BLaER1 treated with 17β-estradiol and CSF1 and Interleukin-3, amounts not matched to agents 10 nM and 100 nM (cell line): ENCODE data around the gene SBF2.
"Not testable (repeated sequence)": the region's sequence is repeated elsewhere in the genome, so short reads cannot be mapped to it uniquely, and the experiment has no call there.

Experiments
- H3K27ac ChIP-seq, 11 experiments: shearing (Covaris generic); formaldehyde crosslinking; 2 replicates each; pipeline ENCODE4 v1.8.1; 2022
- H3K27me3 ChIP-seq, 11 experiments: shearing (Covaris generic); formaldehyde crosslinking; 2 replicates each; pipeline ENCODE4 v1.8.1; 2022
- H3K36me3 ChIP-seq, 11 experiments: shearing (Covaris generic); formaldehyde crosslinking; 2 replicates each; pipeline ENCODE4 v1.8.1; 2022
- H3K4me1 ChIP-seq, 10 experiments: shearing (Covaris generic); formaldehyde crosslinking; 2 replicates each; pipeline ENCODE4 v1.8.1; 2022
- H3K4me2 ChIP-seq, 11 experiments: shearing (Covaris generic); formaldehyde crosslinking; 2 replicates each; pipeline ENCODE4 v1.8.1; 2022
- H3K4me3 ChIP-seq, 10 experiments: shearing (Covaris generic); formaldehyde crosslinking; 2 replicates each; pipeline ENCODE4 v1.8.1; 2022
- H3K9ac ChIP-seq, 11 experiments: shearing (Covaris generic); formaldehyde crosslinking; 2 replicates each; pipeline ENCODE4 v1.8.1; 2022
- H3K9me3 ChIP-seq, 11 experiments: shearing (Covaris generic); formaldehyde crosslinking; replicated peaks in 1 of 11; 2 replicates each; pipeline ENCODE4 v1.8.1; 2022
- H4K20me1 ChIP-seq, 11 experiments: shearing (Covaris generic); formaldehyde crosslinking; 2 replicates each; pipeline ENCODE4 v1.8.1; 2022
- Cebpa-rat ChIP-seq, 11 experiments: shearing (Covaris generic); IDR thresholded peaks; 2 replicates each; pipeline ENCODE4 v1.8.1; 2022

The SBF2 gene

DNA sequence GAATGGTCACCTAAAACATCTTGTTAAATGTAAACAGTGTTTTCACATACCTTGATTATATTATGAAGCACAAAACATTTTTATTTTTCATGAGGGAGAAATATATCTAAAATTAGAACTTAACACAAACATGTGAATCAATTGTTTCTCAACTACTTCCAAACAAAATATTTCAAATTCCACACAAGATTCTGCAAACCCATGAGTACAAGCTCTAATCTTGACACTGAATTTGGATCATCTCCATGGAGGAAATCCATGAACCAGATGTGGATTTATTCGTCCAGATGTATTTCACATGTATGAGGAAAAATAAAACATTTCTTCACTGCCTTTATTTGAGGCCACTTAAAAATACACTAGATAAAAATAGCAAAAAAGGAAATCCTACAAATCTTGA is 184.2 kb downstream of the SBF2 start:
- H3K4me2 ChIP-seq = peak overlapping the region in 5 of 11 experiments; percentile 1 to 42 (median 11); a peak in 5 of 22 replicates
- H3K9ac ChIP-seq = no peak overlapping the region
- 0 out of 22 replicates have a peak, but pooled peaks cover 0 to 7% (median 0%) of the 10 kb centered on the region in 11 experiments for H3K9me3 ChIP-seq
- H4K20me1 ChIP-seq = peaks cover 0 to 41% (median 0%) of the 10 kb centered on the region in 11 experiments; a peak in 3 of 22 replicates
- H3K36me3 ChIP-seq = peaks cover 0 to 7% (median 0%) of the 10 kb centered on the region in 11 experiments; a peak in 1 of 22 replicates
- H3K27me3 ChIP-seq = no peaks in the 10 kb centered on the region
- H3K27ac ChIP-seq = no peak overlapping the region
- no peak for TF ChIP-seq Cebpa-rat (IDR thresholded peaks at IDR 0.05)
- peaks cover 0 to 12% (median 3%) of the 10 kb centered on the region in 10 experiments; a peak in 7 of 20 replicates for H3K4me1 ChIP-seq
- no peak overlapping the region for H3K4me3 ChIP-seq

DNA sequence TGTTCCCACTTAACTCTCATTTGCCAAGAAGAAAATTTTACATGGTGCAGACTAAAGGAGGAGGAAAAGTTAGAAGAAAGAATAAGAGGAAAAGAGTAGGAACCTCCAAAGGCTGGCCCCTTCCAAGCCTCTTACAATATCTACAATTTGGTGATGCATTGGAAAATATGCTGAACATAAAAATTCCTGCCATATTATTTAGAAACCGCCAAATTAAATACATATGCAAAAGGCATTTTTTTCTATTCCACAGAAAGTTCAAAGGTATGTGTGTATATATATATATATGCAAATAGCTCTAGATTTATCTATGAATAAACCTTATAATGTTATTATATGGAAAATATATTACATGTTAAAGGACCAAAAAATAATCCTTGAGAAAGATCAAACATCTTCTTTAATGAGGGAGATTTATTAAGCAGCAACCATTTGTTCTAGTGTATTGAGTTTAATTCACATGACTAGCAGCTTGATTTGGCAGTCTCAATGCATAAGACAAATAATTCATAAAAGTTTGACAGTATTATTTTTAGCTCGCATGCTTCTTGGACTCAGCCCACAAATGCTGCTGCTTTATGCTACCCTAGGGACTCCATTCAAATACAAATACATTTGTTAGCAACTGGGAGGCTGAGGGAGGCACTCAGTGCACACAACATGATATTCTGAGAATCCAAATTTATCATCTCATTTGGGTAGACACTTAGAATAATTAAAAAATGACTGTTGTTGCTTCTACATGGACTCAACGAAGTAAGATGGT is 184.9 kb downstream of the SBF2 start:
- H3K36me3 ChIP-seq = peaks cover 0 to 7% (median 0%) of the 10 kb centered on the region in 11 experiments; a peak in 1 of 22 replicates
- peak overlapping the region in 6 of 11 experiments; percentile 1 to 42 (median 10); a peak in 7 of 22 replicates for H3K4me2 ChIP-seq
- peaks cover 0 to 12% (median 3%) of the 10 kb centered on the region in 10 experiments; a peak in 7 of 20 replicates for H3K4me1 ChIP-seq
- no peaks in the 10 kb centered on the region for H3K27me3 ChIP-seq
- no peak for TF ChIP-seq Cebpa-rat (IDR thresholded peaks at IDR 0.05)
- H3K9me3 ChIP-seq = 0 out of 22 replicates have a peak, but pooled peaks cover 0 to 7% (median 0%) of the 10 kb centered on the region in 11 experiments
- H4K20me1 ChIP-seq = peaks cover 0 to 45% (median 0%) of the 10 kb centered on the region in 11 experiments; a peak in 3 of 22 replicates
- H3K9ac ChIP-seq = no peak overlapping the region
- no peak overlapping the region for H3K27ac ChIP-seq
- no peak overlapping the region for H3K4me3 ChIP-seq

DNA sequence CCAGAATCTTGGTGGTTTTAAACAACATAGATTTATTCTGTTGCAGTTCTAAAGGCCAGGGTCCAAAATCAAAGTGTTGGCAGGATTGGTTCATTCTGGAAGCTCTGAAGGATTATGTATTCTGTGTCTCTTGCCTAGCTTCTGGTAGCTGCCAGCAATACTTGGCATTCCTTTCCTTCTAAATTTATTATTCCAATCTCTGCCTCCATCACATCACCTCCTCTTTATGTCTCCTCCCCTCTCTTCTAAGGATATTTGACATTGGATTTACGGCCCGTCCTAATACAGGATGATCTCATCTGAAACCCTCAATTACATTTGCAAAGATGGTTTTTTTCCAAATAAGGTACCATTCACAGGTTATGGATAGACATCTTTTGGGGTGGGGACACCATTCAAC is 186.5 kb downstream of the SBF2 start:
- H3K4me2 ChIP-seq = no peak overlapping the region
- H3K36me3 ChIP-seq = peaks cover 0 to 6% (median 0%) of the 10 kb centered on the region in 11 experiments; a peak in 1 of 22 replicates

DNA sequence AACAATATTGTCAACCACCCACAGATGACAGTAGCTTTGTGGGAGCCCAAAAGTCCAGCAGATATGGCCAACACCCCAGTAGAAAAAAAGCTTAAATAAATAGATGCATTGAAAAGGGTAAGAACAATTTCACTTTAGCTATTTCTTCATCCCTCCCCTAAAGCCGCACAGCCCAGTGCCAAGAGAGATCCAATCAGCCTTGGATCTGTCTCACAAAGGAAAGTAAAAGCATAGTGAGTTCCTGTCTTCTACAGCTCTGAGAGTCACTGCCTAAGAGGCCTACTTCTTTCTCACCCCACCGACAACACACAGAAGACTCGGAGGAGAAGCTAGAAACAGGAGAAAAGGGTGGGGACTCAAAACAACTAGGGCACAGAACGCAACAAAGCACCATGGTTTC is 196.4 kb downstream of the SBF2 start:
- H3K4me3 ChIP-seq = no peak overlapping the region
- peaks cover 26 to 38% (median 32%) of the 10 kb centered on the region in 11 experiments for H3K9me3 ChIP-seq
- H3K9ac ChIP-seq = no peak overlapping the region
- H4K20me1 ChIP-seq = peaks cover 0 to 42% (median 0%) of the 10 kb centered on the region in 11 experiments; a peak in 4 of 22 replicates
- H3K27me3 ChIP-seq = no peaks in the 10 kb centered on the region; a peak in 1 of 22 replicates
- TF ChIP-seq Cebpa-rat (IDR thresholded peaks at IDR 0.05) = no peak
- no peak overlapping the region for H3K27ac ChIP-seq
- H3K4me1 ChIP-seq = no peaks in the 10 kb centered on the region
- H3K4me2 ChIP-seq = no peak overlapping the region
- H3K36me3 ChIP-seq = peaks cover 0 to 23% (median 0%) of the 10 kb centered on the region in 11 experiments; a peak in 5 of 22 replicates

More for the DNA sequence above, 186.5 kb downstream of the SBF2 start:
- H3K27me3 ChIP-seq = no peaks in the 10 kb centered on the region
- no peak overlapping the region for H3K4me3 ChIP-seq
- H3K27ac ChIP-seq = no peak overlapping the region
- H3K9ac ChIP-seq = no peak overlapping the region
- H4K20me1 ChIP-seq = peaks cover 0 to 45% (median 0%) of the 10 kb centered on the region in 11 experiments; a peak in 3 of 22 replicates
- H3K4me1 ChIP-seq = peaks cover 0 to 12% (median 3%) of the 10 kb centered on the region in 10 experiments; a peak in 7 of 20 replicates
- H3K9me3 ChIP-seq = 0 out of 22 replicates have a peak, but pooled peaks cover 0 to 6% (median 0%) of the 10 kb centered on the region in 11 experiments
- no peak for TF ChIP-seq Cebpa-rat (IDR thresholded peaks at IDR 0.05)

DNA sequence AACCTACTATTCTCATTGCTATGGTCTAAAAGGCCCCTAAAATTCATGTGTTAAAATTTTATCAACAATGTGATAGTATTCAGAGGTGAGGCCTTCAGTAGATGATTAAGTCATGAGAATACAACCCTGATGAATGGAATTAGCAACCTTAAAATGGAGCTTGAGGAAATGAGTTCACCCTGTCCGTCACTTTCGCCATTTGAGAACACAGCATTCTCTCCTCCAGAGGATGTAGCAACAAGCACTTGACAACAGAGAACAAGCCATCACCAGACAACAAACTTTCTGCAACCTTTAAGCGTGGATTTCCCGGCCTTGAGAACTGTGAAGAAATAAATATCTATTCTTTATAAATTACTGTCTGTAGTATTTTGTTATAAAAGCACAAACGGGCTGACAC is 197.0 kb downstream of the SBF2 start:
- peaks cover 0 to 48% (median 0%) of the 10 kb centered on the region in 11 experiments; a peak in 4 of 22 replicates for H4K20me1 ChIP-seq
- H3K4me1 ChIP-seq = peaks cover 0 to 3% (median under 1%) of the 10 kb centered on the region in 10 experiments; a peak in 6 of 20 replicates
- H3K27me3 ChIP-seq = no peaks in the 10 kb centered on the region; a peak in 1 of 22 replicates
- H3K36me3 ChIP-seq = peaks cover 0 to 23% (median 0%) of the 10 kb centered on the region in 11 experiments; a peak in 5 of 22 replicates
- TF ChIP-seq Cebpa-rat (IDR thresholded peaks at IDR 0.05) = no peak
- H3K9me3 ChIP-seq = peaks cover 26 to 38% (median 32%) of the 10 kb centered on the region in 11 experiments
- H3K4me3 ChIP-seq = no peak overlapping the region
- no peak overlapping the region for H3K4me2 ChIP-seq
- H3K27ac ChIP-seq = no peak overlapping the region
- no peak overlapping the region for H3K9ac ChIP-seq

DNA sequence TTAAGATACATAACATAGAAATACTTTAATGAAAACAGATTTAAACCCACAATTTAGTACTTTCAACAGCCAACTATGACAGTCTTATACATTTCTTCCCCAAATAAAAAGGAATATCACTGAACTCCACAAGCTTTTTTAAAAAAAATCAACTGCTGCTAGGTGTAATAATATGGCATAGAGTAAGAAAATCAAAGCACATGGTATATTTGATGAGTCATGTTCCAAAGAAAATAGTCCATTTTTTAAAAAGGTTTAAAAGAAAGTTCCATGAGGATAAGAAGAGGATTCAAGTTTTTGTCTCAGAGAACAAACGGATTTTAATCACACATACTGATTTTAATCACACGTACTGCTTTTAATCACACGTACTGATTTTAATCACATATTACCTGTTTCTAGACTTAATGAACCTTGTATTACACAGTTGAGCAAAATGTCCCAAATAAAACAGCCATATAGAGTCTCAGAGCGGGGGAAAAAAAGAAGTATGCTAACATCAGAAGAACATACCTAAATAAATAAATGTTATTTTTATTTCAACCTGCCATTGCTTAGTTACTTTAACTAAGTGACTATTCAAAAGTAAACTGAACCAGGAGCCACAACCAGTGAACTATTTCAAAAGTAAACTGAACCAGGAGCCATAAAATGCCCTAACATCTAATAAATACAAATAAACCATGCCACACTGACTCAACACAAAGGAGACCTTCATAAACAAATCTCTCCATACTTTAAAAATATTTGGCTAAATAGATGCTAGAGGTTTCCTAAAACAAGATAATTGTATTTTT is 198.4 kb downstream of the SBF2 start:
- Histone ChIP-seq H3K9ac (no peak overlapping the region), H3K27ac (no peak overlapping the region)
- TF ChIP-seq Cebpa-rat (IDR thresholded peaks at IDR 0.05) = no peak

DNA sequence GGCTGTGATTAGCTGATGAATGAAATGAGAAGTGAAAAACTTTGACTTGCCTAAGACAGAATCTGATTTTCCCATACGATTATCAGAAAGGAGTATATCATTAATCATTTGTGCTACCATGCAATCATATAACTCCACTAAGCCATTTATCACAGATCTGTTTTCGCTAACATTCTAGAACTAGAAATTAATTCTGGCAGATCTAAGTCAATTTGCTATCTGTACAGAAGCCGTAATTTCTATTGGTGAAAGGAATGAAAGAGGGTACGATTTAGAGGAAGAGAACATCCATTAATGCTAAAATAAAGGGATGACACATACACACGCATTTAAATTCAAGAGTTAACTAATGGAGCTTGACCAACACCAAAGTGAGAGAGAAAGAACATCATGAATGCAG is 201.6 kb downstream of the SBF2 start:
- peaks cover 4 to 9% (median 6%) of the 10 kb centered on the region in 10 experiments; a peak in 11 of 20 replicates for H3K4me1 ChIP-seq
- no peaks in the 10 kb centered on the region for H3K27me3 ChIP-seq
- no peak overlapping the region for H3K4me3 ChIP-seq
- H4K20me1 ChIP-seq = peaks cover 0 to 79% (median 0%) of the 10 kb centered on the region in 11 experiments; a peak in 4 of 22 replicates
- peaks cover 0 to 3% (median 0%) of the 10 kb centered on the region in 11 experiments; a peak in 6 of 22 replicates for H3K9me3 ChIP-seq
- H3K4me2 ChIP-seq = no peak overlapping the region
- H3K27ac ChIP-seq = no peak overlapping the region
- no peaks in the 10 kb centered on the region for H3K36me3 ChIP-seq
- no peak overlapping the region for H3K9ac ChIP-seq
- TF ChIP-seq Cebpa-rat (IDR thresholded peaks at IDR 0.05) = no peak

More for the DNA sequence above, 198.4 kb downstream of the SBF2 start:
- Histone ChIP-seq H4K20me1 (peaks cover 0 to 62% (median 0%) of the 10 kb centered on the region in 11 experiments; a peak in 4 of 22 replicates), H3K27me3 (no peaks in the 10 kb centered on the region; a peak in 1 of 22 replicates), H3K4me1 (peaks cover 4 to 9% (median 6%) of the 10 kb centered on the region in 10 experiments; a peak in 11 of 20 replicates), H3K4me3 (no peak overlapping the region), H3K9me3 (peaks cover 26 to 32% (median 29%) of the 10 kb centered on the region in 11 experiments), H3K36me3 (peaks cover 0 to 15% (median 0%) of the 10 kb centered on the region in 11 experiments; a peak in 5 of 22 replicates), H3K4me2 (no peak overlapping the region)

DNA sequence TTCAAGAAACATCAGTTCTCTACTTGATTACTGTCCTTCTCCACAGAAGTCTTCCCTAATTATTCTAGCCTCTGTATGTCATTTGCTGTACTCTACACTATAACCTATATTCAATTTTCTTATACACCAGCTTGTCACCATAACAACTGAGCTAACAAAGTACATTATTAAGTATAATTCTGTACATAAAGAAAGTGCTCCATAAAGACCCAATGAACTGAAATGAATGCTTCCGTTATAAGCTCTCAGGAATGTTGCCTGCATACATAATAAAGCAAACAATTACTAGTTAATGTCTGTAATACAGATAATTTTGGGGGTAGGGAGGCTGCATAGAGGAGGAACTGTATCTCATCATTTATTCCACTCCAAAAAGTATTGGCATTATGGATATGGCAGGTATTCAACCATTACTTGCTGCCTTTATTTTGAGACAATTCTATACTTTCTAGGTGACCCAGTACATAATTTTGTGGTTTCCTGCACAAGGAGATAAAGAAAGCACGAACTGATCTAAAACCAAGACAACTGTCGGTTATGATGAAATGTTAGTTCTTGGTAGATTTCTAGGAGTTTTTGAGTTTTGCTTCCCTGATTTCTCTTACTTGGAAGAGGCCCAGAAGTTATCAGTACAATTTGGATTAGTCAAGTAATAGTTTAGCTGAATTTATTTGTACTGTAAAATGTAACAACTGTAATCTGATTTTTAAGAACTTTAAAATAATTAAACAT is 202.5 kb downstream of the SBF2 start:
- peak overlapping the region in 8 of 11 experiments; percentile 5 to 44 (median 17); a peak in 10 of 22 replicates for H3K4me2 ChIP-seq

DNA sequence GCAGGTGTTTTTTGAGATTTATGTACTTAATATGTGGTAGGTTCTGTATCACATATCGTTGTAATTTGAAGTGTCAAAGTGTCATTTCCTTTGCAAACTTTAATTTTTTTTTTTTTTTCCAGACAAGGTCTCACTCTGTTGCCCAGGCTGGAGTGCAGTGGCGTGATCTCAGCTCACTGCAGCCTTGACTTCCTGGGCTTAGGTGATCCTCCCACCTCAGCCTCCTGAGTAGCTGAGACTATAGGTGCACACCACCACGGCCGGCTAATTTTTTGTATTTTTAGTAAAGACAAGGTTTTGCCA is 206.1 kb downstream of the SBF2 start:
- H3K9me3 ChIP-seq = peaks cover 0 to 17% (median 12%) of the 10 kb centered on the region in 11 experiments; a peak in 13 of 22 replicates
- H4K20me1 ChIP-seq = peaks cover 0 to 72% (median 0%) of the 10 kb centered on the region in 11 experiments; a peak in 4 of 22 replicates
- H3K27me3 ChIP-seq, H3K4me1 ChIP-seq, H3K4me2 ChIP-seq, H3K27ac ChIP-seq, H3K4me3 ChIP-seq, H3K36me3 ChIP-seq, H3K9ac ChIP-seq: not testable (repeated sequence)

More for the DNA sequence above, 202.5 kb downstream of the SBF2 start:
- TF ChIP-seq Cebpa-rat (IDR thresholded peaks at IDR 0.05) = no peak
- peaks cover 0 to 80% (median 0%) of the 10 kb centered on the region in 11 experiments; a peak in 4 of 22 replicates for H4K20me1 ChIP-seq
- no peak overlapping the region for H3K4me3 ChIP-seq
- H3K9me3 ChIP-seq = no peaks in the 10 kb centered on the region
- H3K4me1 ChIP-seq = peaks cover 4 to 9% (median 6%) of the 10 kb centered on the region in 10 experiments; a peak in 11 of 20 replicates
- H3K27me3 ChIP-seq = no peaks in the 10 kb centered on the region
- H3K36me3 ChIP-seq = no peaks in the 10 kb centered on the region
- no peak overlapping the region for H3K9ac ChIP-seq
- no peak overlapping the region for H3K27ac ChIP-seq
